ENCODE measurements around the gene NFASC. TPM values are rescaled to one million over a fixed set of nuclear protein-coding genes. Genes with fewer than 3 reads are reported as not detected.
A peak's percentile ranks its signal among the peaks of the same experiment; 100 is the strongest.

NFASC gene
- total and polyA plus RNA-seq, 9 of the 15 experiments (the other 6 are each of a cell fraction or from before 2014, with no cell fraction given) = 0.03 to 0.16 (median 0.06) TPM; not detected in 6

- peak; percentile 60; the same call in 1 of the 2 replicates for TF ChIP-seq ZNF395 (CRISPR knock-in tag; IDR thresholded peaks at IDR 0.05)
- peak; percentile 43; the same call in 1 of the 2 replicates for TF ChIP-seq ZNF175 (CRISPR knock-in tag; IDR thresholded peaks at IDR 0.05; ENCODE audit: low read depth)
- peak in 1 of 3 experiments; percentile 60; a peak in 1 of 6 replicates for TF ChIP-seq ZBTB11 (CRISPR knock-in tag; IDR thresholded peaks at IDR 0.05)
- TF ChIP-seq CUX1 (CRISPR knock-in tag; IDR thresholded peaks at IDR 0.05) = 0 out of 2 replicates have a peak, but pooled peaks have one; percentile 63
- TF ChIP-seq POLR2A (conservative IDR thresholded peaks at IDR 0.05) = no peak
- peak; percentile 48 for TF ChIP-seq SMAD4 (CRISPR knock-in tag; conservative IDR thresholded peaks at IDR 0.05)
- 0 out of 4 replicates have a peak, but pooled peaks of 1 of the 2 experiments have one; percentile 42 for TF ChIP-seq RCOR1 (IDR thresholded peaks at IDR 0.05; ENCODE audit: borderline replicate concordance in 1 of 2, low read depth in 2 of 2, low read length in 2 of 2)
- TF ChIP-seq GMEB1 (CRISPR knock-in tag; IDR thresholded peaks at IDR 0.05) = peak; percentile 73; the same call in 1 of the 2 replicates
- no peak for TF ChIP-seq CBFA2T3 (IDR thresholded peaks at IDR 0.05)
- TF ChIP-seq CXXC5 (CRISPR knock-in tag; IDR thresholded peaks at IDR 0.05) = peak; percentile 70
- TF ChIP-seq RBFOX2 (IDR thresholded peaks at IDR 0.05; ENCODE audit: low read depth, low read length) = no peak
- no peak for TF ChIP-seq MED1 (CRISPR knock-in tag; IDR thresholded peaks at IDR 0.05; ENCODE audit: borderline replicate concordance)
Observed at GRCh38 chr1:204828352-204828850, 42.3 kb upstream of the NFASC start (continued).

Measured in K562 (cell line).